Caco-2 (cell line): ENCODE results near the gene TMEM131L. TPM values are rescaled to one million over a fixed set of nuclear protein-coding genes. Genes with fewer than 3 reads are reported as not detected.
"Not testable (repeated sequence)": the region's sequence is repeated elsewhere in the genome, so short reads cannot be mapped to it uniquely, and the experiment has no call there.

ENCODE experiments used
- Bru-seq: library from RNA; stranded (reverse); fragments of 400-500 nt; gene quantifications from one replicate; lab custom pipeline; 2021; lab: Mats Ljungman, UMichigan
- BruChase-seq, 2 experiments: library from RNA; stranded (reverse); fragments of 400-500 nt; gene quantifications; one replicate each; lab custom pipeline; 2021; lab: Mats Ljungman, UMichigan
- BruUV-seq: library from RNA; stranded (reverse); fragments of 400-500 nt; replicated peaks from 2 replicates; lab custom pipeline; 2021; lab: Mats Ljungman, UMichigan
- CTCF ChIA-PET: fragments of 300-600 bp; sonication (Branson Sonifier 250); formaldehyde crosslinking; loops from one replicate; lab custom pipeline; 2022; ENCODE audit warnings: antibody characterized with exemption; lab: Charles Lee
- POLR2A ChIA-PET: fragments of 300-600 bp; sonication (Branson Sonifier 250); formaldehyde crosslinking; loops from one replicate; lab custom pipeline; 2022; ENCODE audit warnings: antibody characterized with exemption; lab: Charles Lee
- DNase-seq, 2 experiments: peaks; one replicate each; pipeline versions ENCODE4 v3.0.0 to v3.0.0-alpha.2; 2020 to 2022
- H3K27me3 ChIP-seq: replicated peaks from 2 replicates; pipeline ENCODE4 v1.6.0; 2011; ENCODE audit warnings: low read length; ENCODE audit not compliant: control insufficient read depth, insufficient read depth
- H3K36me3 ChIP-seq: 2 replicates; pipeline ENCODE4 v1.5.1; 2011; ENCODE audit warnings: low read length; ENCODE audit not compliant: control insufficient read depth, insufficient read depth
- H3K4me1 ChIP-seq: fragments of 250-450 bp; sonication (Bioruptor Pico); 2 replicates; pipeline ENCODE4 v1.5.1; 2020; ENCODE audit warnings: mild to moderate bottlenecking
- H3K4me3 ChIP-seq: 2 replicates; pipeline ENCODE4 v1.5.1; 2011; ENCODE audit warnings: low read depth, mild to moderate bottlenecking, control low read depth, low read length
- H3K9me3 ChIP-seq: fragments of 250-450 bp; sonication (Bioruptor Pico); 2 replicates; pipeline ENCODE4 v1.5.1; 2020; ENCODE audit warnings: mild to moderate bottlenecking, moderate library complexity
- H3K27ac Mint-ChIP-seq: one replicate; pipeline ENCODE4 v1.8.0; 2022; ENCODE audit warnings: mixed read lengths; ENCODE audit not compliant: unreplicated experiment
- H3K27me3 Mint-ChIP-seq: one replicate; pipeline ENCODE4 v1.8.0; 2022; ENCODE audit warnings: mixed read lengths; ENCODE audit not compliant: insufficient read depth, unreplicated experiment
- H3K36me3 Mint-ChIP-seq: one replicate; pipeline ENCODE4 v1.8.0; 2022; ENCODE audit warnings: mild to moderate bottlenecking, mixed read lengths; ENCODE audit not compliant: insufficient read depth, unreplicated experiment
- H3K4me1 Mint-ChIP-seq: one replicate; pipeline ENCODE4 v1.8.0; 2022; ENCODE audit warnings: low read depth, mixed read lengths; ENCODE audit not compliant: unreplicated experiment
- H3K4me3 Mint-ChIP-seq: one replicate; pipeline ENCODE4 v1.8.0; 2022; ENCODE audit warnings: mild to moderate bottlenecking, moderate library complexity, mixed read lengths; ENCODE audit not compliant: unreplicated experiment
- H3K9me3 Mint-ChIP-seq: one replicate; pipeline ENCODE4 v1.8.0; 2022; ENCODE audit warnings: mixed read lengths; ENCODE audit not compliant: unreplicated experiment
- intact Hi-C: fragments of 100-400 bp; cut with micrococcal nuclease; formaldehyde crosslinking; loops from one replicate; pipeline ENCODE4 v1.10.0; 2022; ENCODE audit not compliant: unreplicated experiment
- long read RNA-seq: library from polyadenylated mRNA; stranded (forward); transcript quantifications from one replicate; pipeline ENCODE4 v2.0.0, GENCODE V29; 2022
- total RNA-seq: library from RNA; stranded (reverse); gene quantifications from 2 replicates; pipeline ENCODE4 v1.2.3, GENCODE V29; 2022
- TF ChIP-seq, protein P1 (sequence below), 2 experiments: fragments of 200-600 bp in 1 of 2; IDR thresholded peaks; 1 replicate in 1 of 2; 2 replicates in 1 of 2; pipeline versions ENCODE4 v1.5.1 to v1.8.0; 2011 to 2022; ENCODE audit warnings: antibody characterized with exemption in 1 of 2, control low read depth in 1 of 2, inconsistent platforms in 1 of 2, low read depth in 1 of 2, low read length in 1 of 2, mild to moderate bottlenecking in 1 of 2, moderate library complexity in 1 of 2; ENCODE audit not compliant: insufficient read depth in 1 of 2, severe bottlenecking in 1 of 2, unreplicated experiment in 1 of 2

Gene TMEM131L, protein sequence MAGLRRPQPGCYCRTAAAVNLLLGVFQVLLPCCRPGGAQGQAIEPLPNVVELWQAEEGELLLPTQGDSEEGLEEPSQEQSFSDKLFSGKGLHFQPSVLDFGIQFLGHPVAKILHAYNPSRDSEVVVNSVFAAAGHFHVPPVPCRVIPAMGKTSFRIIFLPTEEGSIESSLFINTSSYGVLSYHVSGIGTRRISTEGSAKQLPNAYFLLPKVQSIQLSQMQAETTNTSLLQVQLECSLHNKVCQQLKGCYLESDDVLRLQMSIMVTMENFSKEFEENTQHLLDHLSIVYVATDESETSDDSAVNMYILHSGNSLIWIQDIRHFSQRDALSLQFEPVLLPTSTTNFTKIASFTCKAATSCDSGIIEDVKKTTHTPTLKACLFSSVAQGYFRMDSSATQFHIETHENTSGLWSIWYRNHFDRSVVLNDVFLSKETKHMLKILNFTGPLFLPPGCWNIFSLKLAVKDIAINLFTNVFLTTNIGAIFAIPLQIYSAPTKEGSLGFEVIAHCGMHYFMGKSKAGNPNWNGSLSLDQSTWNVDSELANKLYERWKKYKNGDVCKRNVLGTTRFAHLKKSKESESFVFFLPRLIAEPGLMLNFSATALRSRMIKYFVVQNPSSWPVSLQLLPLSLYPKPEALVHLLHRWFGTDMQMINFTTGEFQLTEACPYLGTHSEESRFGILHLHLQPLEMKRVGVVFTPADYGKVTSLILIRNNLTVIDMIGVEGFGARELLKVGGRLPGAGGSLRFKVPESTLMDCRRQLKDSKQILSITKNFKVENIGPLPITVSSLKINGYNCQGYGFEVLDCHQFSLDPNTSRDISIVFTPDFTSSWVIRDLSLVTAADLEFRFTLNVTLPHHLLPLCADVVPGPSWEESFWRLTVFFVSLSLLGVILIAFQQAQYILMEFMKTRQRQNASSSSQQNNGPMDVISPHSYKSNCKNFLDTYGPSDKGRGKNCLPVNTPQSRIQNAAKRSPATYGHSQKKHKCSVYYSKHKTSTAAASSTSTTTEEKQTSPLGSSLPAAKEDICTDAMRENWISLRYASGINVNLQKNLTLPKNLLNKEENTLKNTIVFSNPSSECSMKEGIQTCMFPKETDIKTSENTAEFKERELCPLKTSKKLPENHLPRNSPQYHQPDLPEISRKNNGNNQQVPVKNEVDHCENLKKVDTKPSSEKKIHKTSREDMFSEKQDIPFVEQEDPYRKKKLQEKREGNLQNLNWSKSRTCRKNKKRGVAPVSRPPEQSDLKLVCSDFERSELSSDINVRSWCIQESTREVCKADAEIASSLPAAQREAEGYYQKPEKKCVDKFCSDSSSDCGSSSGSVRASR (N-terminal part only)
- total RNA-seq = 20.8 and 20.9 TPM in 2 replicates
- Bru-seq, nascent RNA = percentile 71 among the genes with signal in this experiment
- BruChase-seq, experiment 1, labeled RNA remaining after a 2-hour chase = percentile 69 among the genes with signal in this experiment
- percentile 68 among the genes with signal in this experiment for BruChase-seq, experiment 2, labeled RNA remaining after a 6-hour chase
- long read RNA-seq, full-length matches to known transcripts = 8 of 28 reads
- long read RNA-seq, partial matches to known transcripts = 4 of 28 reads
- long read RNA-seq, other reads (novel, unspliced or antisense) = 16 of 28 reads

DNA sequence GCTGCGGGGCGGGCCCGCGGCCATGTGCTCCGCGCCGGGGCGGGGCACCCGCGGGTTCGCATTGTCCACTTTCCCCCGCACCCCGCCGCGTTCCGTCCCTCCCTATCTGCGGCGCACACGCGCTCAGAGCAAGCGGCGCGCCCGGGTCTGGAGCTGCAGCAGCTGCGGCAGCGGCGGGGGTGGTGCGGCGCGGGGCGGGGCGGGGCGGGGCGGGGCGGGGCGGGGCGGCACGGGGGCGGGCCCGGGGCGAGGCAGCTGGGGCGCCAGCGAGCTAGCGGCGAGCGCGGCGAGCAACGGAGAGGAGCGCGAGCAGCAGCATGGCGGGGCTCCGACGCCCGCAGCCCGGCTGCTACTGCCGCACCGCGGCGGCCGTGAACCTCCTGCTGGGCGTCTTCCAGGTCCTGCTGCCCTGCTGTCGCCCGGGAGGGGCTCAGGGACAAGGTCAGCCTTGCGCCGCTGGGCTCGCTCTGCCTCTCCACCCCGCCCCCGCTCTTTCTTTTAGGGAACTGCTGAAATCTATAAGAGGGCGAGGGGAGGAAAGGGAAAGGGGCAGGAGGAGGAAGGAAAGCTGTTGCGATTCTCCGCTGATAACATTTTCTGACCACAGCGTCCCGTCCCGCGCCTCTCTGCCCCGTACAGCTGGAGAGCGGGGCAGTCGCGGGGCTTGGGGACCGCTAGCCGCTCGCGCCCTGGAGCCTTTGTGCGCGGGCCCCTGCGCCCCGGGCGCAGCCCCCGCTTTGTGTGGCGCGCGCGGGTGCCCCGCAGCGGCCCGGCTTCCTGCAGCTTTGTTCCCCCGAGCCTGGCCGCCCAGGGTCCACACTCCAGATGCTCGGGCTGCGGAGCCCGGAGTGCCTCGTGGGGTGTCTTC, at the start of gene TMEM131L:
Gene TMEM131L, plus strand, starts transcription at position 280 of the 868 bp plus-strand sequence. Its CDS starts 38 bp downstream, at position 318.
- intact Hi-C loops = loop anchor here (2.0 kb wide), 2 partner anchors 34 to 52 kb away; no protein-coding TSS in a partner anchor
- Mint-ChIP-seq H3K27me3 (no peaks in the 10 kb centered on the region), H3K27ac (peak within 1 kb of the TSS; percentile 73), H3K4me1 (no peaks in the 10 kb centered on the region), H3K9me3 (no peaks in the 10 kb centered on the region), H3K36me3 (peaks cover 11% of the 10 kb centered on the region), H3K4me3 (peak within 1 kb of the TSS; percentile 90)
- Histone ChIP-seq H3K4me1 (peaks cover 14% of the 10 kb centered on the region), H3K36me3 (no peaks in the 10 kb centered on the region), H3K9me3 (no peaks in the 10 kb centered on the region), H3K4me3 (peak within 1 kb of the TSS; percentile 62), H3K27me3 (no peaks in the 10 kb centered on the region)
- TF ChIP-seq, protein P1, sequence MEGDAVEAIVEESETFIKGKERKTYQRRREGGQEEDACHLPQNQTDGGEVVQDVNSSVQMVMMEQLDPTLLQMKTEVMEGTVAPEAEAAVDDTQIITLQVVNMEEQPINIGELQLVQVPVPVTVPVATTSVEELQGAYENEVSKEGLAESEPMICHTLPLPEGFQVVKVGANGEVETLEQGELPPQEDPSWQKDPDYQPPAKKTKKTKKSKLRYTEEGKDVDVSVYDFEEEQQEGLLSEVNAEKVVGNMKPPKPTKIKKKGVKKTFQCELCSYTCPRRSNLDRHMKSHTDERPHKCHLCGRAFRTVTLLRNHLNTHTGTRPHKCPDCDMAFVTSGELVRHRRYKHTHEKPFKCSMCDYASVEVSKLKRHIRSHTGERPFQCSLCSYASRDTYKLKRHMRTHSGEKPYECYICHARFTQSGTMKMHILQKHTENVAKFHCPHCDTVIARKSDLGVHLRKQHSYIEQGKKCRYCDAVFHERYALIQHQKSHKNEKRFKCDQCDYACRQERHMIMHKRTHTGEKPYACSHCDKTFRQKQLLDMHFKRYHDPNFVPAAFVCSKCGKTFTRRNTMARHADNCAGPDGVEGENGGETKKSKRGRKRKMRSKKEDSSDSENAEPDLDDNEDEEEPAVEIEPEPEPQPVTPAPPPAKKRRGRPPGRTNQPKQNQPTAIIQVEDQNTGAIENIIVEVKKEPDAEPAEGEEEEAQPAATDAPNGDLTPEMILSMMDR (IDR thresholded peaks at IDR 0.05; ENCODE audit: insufficient read depth in 1 of 2, low read depth in 1 of 2, low read length in 1 of 2, severe bottlenecking in 1 of 2, unreplicated experiment in 1 of 2) = peak in 1 of 2 experiments; percentile 8
- peak; percentile 77 to 78 for DNase-seq
- CTCF ChIA-PET = interaction anchor here (0.5 to 3.4 kb wide), 7 partner anchors 17 to 177 kb away, joined by 3 to 42 read pairs (median 4); no protein-coding TSS in a partner anchor
- POLR2A ChIA-PET = interaction anchor here (0.6 to 1.9 kb wide), 8 partner anchors 20 to 1075 kb away, joined by 3 to 17 read pairs (median 5); no protein-coding TSS in a partner anchor
- no TSS peak for BruUV-seq

DNA sequence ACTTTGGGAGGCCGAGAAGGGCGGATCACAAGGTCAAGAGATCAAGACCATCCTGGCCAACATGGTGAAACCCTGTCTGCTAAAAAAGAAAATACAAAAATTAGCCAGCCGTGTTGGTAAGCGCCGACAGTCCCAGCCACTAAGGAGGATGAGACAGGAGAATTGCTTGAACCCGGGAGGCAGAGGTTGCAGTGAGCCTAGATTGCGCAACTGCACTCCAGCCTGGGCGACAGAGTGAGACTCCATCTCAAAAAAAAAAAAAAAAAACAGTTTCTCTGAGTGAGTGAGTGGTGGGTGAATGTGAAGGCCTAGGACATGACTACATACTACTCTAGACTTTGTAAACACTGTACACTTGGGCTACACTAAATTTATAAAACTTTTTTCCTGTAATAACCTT, 49.7 kb upstream of the TMEM131L start:
- H3K9me3 ChIP-seq, H3K4me3 Mint-ChIP-seq, H3K4me1 ChIP-seq, H3K27me3 Mint-ChIP-seq, H3K27ac Mint-ChIP-seq, H3K4me1 Mint-ChIP-seq, H3K36me3 Mint-ChIP-seq, DNase-seq, BruUV-seq, CTCF ChIA-PET, H3K9me3 Mint-ChIP-seq, intact Hi-C loops, H3K4me3 ChIP-seq, H3K36me3 ChIP-seq, POLR2A ChIA-PET, H3K27me3 ChIP-seq: not testable (repeated sequence)
